ENCODE measurements around the gene NDNF. TPM values are rescaled to one million over a fixed set of nuclear protein-coding genes. Genes with fewer than 3 reads are reported as not detected.
A peak's percentile ranks its signal among the peaks of the same experiment; 100 is the strongest.

The NDNF gene
- total RNA-seq, 2 experiments from 2014 or later: 0.06 to 0.10 TPM

DNA sequence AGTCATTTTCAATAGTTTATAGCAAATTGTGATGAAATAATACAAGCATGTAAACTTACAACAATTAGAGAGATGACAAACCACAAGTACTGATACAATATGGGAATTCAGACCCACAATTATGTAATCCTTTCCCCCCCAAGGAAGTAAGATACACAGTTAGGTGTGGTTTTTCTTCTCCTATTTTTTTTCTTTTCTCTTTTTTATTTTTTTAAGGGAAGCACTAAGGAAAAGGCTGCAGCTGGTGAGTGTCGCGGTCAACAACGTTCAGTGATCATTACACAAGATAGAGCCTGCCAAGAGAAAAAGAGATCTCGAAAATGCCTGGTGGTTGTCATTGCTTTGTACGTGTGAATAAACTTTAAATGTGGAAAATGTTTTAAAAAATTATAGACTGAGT, 9.8 kb downstream of the NDNF start:
- H3K4me3 Mint-ChIP-seq: no peak overlapping the region
- H3K9me3 Mint-ChIP-seq: no peaks in the 10 kb centered on the region
- no peaks in the 10 kb centered on the region for H3K36me3 Mint-ChIP-seq (ENCODE audit: low read depth)
- peaks cover 31% of the 10 kb centered on the region for H3K27me3 Mint-ChIP-seq
- no peak for DNase-seq
- POLR2A ChIA-PET: no interaction called here
- H3K27ac Mint-ChIP-seq: no peak overlapping the region
- no peaks in the 10 kb centered on the region for H3K4me1 Mint-ChIP-seq
- CTCF ChIA-PET: no interaction called here

DNA sequence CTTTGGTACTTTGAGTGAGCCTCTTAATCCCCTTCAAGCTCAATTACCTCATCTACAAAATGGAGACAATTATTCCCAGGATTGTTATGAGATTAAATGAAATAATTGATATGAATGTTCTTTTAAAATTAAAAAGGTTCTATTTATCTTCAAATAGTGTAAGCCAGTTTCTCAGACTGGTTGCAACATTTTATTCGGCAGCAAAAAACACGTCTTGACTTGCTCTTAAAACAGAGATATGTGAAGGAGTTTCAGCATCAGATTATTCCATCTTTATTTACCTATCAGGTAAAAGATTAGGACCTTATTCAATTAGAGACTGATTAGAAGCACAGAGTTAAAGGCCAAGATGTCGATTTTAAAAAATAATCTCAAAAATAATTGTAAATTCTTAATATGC, 10.5 kb downstream of the NDNF start:
- Mint-ChIP-seq H3K9me3 (no peaks in the 10 kb centered on the region), H3K27me3 (peaks cover 33% of the 10 kb centered on the region), H3K27ac (no peak overlapping the region), H3K36me3 (ENCODE audit: low read depth) (no peaks in the 10 kb centered on the region), H3K4me1 (no peaks in the 10 kb centered on the region), H3K4me3 (no peak overlapping the region)
- DNase-seq: no peak
- POLR2A ChIA-PET: no interaction called here
- CTCF ChIA-PET: interaction anchor here (0.9 kb wide), 1 partner anchor 13 kb away, joined by 3 read pairs; no protein-coding TSS in a partner anchor

DNA sequence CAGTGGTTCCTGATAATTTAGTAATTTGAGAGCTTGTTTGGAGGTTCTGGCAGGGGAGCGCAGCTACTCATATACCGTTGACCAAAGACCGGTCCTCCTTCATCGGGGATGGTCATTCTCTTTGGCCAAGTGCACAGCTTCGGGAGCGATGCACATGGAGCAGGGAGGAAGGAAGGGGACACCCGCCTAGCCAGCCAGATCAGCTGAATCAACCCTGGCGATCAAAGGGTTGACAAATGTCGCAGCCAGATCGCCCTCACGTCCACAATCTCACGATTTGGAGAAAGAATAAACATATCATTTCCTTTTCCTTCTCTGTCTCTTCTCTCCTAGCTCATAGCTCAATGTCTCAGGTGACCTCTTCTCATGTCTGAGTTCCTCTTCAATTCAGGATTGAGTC, 11.1 kb downstream of the NDNF start:
- no peaks in the 10 kb centered on the region for H3K36me3 Mint-ChIP-seq (ENCODE audit: low read depth)
- no peak overlapping the region for H3K4me3 Mint-ChIP-seq
- POLR2A ChIA-PET: no interaction called here
- H3K9me3 Mint-ChIP-seq: no peaks in the 10 kb centered on the region
- CTCF ChIA-PET: interaction anchor here (0.9 kb wide), 1 partner anchor 13 kb away, joined by 3 read pairs; no protein-coding TSS in a partner anchor
- no peak overlapping the region for H3K27ac Mint-ChIP-seq
- H3K27me3 Mint-ChIP-seq: peaks cover 36% of the 10 kb centered on the region
- DNase-seq: no peak
- no peaks in the 10 kb centered on the region for H3K4me1 Mint-ChIP-seq

DNA sequence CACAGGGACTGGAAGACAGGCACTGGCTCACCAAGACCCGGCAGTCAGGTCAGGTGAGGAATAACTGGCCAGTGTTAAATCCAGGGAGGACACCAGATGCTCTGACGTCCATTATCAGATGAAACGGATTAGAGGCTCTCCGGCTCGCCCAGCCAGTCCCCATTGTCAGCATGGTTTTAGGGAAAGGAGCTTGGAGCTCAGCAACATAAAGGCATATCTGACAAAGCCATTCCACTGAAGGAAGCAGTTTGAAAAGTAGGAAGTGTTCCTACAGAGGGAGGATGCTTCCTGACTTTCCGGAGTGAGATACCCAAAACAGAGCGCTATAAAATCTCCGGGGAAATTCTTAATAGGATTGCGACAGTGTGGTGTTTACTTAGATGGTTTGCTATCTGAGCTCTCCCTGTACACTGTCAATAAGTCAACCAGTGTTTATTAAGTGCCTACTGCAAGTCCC, 14.8 kb downstream of the NDNF start:
- H3K9me3 Mint-ChIP-seq: no peaks in the 10 kb centered on the region
- no peaks in the 10 kb centered on the region for H3K36me3 Mint-ChIP-seq (ENCODE audit: low read depth)
- H3K27ac Mint-ChIP-seq: no peak overlapping the region
- ChIA-PET POLR2A (no interaction called here), CTCF (interaction anchor here (0.6 kb wide), 2 partner anchors 104 to 214 kb away, joined by 3 to 4 read pairs; no protein-coding TSS in a partner anchor)
- H3K4me1 Mint-ChIP-seq: peaks cover 6% of the 10 kb centered on the region
- peaks cover 39% of the 10 kb centered on the region for H3K27me3 Mint-ChIP-seq
- DNase-seq: no peak
- no peak overlapping the region for H3K4me3 Mint-ChIP-seq

DNA sequence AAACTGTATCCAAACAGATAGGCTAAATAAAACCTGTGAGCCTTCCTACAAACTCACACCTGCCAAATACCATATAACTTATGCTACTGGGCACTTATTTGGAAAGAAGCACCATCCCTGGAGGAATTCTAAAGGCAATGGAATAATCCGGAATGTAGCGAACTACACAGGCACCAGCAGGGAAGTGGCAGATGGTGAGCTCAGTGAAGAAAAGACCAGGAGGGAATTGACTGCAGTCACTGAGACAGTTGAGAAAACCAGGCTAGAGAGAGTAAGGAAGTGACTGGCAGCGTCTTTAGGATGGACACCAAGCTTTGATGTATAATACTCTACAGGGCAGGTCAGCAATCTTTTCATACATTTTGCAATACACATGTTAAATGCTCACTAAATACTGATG, 16.3 kb downstream of the NDNF start:
- peaks cover 6% of the 10 kb centered on the region for H3K4me1 Mint-ChIP-seq
- H3K9me3 Mint-ChIP-seq: no peaks in the 10 kb centered on the region
- H3K27ac Mint-ChIP-seq: no peak overlapping the region
- ChIA-PET POLR2A (no interaction called here), CTCF (interaction anchor here (1.4 kb wide), 1 partner anchor 112 kb away, joined by 3 read pairs; no protein-coding TSS in a partner anchor)
- no peak for DNase-seq
- no peaks in the 10 kb centered on the region for H3K36me3 Mint-ChIP-seq (ENCODE audit: low read depth)
- H3K4me3 Mint-ChIP-seq: no peak overlapping the region
- H3K27me3 Mint-ChIP-seq: peaks cover 33% of the 10 kb centered on the region

DNA sequence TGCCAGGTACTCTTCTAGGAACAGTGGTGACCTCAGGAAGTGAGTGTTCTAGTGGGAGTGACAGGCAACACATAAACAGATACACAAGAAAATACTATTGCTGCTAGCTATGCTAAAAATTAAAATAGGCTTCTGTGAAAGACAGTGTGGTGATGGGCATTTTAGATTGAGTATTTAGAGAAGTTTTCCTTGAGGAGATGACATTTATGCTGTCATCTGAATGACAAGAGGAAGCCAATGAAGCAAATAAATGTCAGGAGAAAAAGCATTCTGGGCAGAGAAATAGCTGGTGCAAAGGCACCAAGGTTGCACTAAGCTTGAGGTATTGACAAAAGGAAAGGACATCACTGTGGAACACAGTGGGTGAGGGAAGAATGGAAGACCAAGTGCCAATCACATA, 18.0 kb downstream of the NDNF start:
- H3K9me3 Mint-ChIP-seq: no peaks in the 10 kb centered on the region
- H3K4me3 Mint-ChIP-seq: no peak overlapping the region
- POLR2A ChIA-PET: no interaction called here

DNA sequence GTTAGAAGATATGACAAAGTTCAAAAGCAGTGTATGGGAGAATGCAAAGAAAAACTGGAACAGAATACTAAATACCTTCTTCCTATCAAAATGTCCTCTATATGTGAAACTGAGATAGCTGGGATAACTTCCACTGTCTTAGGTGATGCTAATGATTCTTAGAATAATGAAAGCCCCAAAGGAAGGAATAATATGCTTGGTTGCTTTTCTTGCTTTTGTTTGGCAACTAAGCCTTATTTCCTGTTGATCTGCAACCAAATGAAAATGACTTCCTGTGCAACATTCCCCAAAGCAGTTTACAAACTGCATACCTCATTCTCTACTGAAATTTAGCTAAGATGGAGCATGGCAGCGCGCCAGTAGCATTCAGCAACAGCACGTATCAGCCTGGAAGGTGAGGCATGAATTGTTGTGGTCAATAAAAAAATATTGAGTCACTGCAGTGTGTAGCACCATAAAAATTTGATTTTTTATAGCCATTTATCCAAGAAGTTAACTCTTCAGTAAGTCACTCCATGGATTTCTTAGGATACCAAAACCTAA, 18.7 kb downstream of the NDNF start:
- no peak overlapping the region for H3K4me3 Mint-ChIP-seq
- no peaks in the 10 kb centered on the region for H3K36me3 Mint-ChIP-seq (ENCODE audit: low read depth)
- no peaks in the 10 kb centered on the region for H3K9me3 Mint-ChIP-seq
- H3K4me1 Mint-ChIP-seq: peaks cover 6% of the 10 kb centered on the region
- no peak for DNase-seq
- no peak overlapping the region for H3K27ac Mint-ChIP-seq
- POLR2A ChIA-PET: no interaction called here
- H3K27me3 Mint-ChIP-seq: peaks cover 29% of the 10 kb centered on the region
- CTCF ChIA-PET: no interaction called here

More for the DNA sequence above, 18.0 kb downstream of the NDNF start:
- CTCF ChIA-PET: no interaction called here
- H3K4me1 Mint-ChIP-seq: peaks cover 6% of the 10 kb centered on the region
- peaks cover 31% of the 10 kb centered on the region for H3K27me3 Mint-ChIP-seq
- DNase-seq: no peak
- H3K36me3 Mint-ChIP-seq (ENCODE audit: low read depth): no peaks in the 10 kb centered on the region
- no peak overlapping the region for H3K27ac Mint-ChIP-seq

DNA sequence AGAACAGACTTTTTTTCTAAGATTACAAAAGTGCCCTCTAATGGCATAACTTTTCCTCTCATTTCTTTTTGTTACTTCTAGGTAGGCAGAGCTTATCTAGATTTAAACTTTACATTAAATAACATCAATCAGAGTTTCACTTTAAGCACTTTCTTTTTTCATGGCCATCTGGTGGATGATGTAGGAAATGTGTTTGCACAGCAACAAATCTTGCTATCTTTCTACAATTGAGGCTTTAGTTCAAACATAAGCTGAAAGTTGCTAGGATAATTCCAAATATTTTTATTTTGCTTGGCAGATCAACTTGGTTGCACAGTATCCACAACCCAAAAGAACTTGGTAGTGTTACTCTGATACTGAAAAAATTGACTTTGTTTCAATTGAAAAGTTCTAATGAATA, 22.0 kb downstream of the NDNF start:
- Mint-ChIP-seq H3K4me3 (no peak overlapping the region), H3K4me1 (peaks cover 6% of the 10 kb centered on the region), H3K27me3 (peaks cover 30% of the 10 kb centered on the region), H3K27ac (no peak overlapping the region), H3K36me3 (ENCODE audit: low read depth) (no peaks in the 10 kb centered on the region), H3K9me3 (no peaks in the 10 kb centered on the region)
- DNase-seq: no peak
- POLR2A ChIA-PET: no interaction called here
- CTCF ChIA-PET: interaction anchor here (0.6 to 1.1 kb wide), 3 partner anchors 12 to 68 kb away, joined by 3 to 4 read pairs (median 4); no protein-coding TSS in a partner anchor

DNA sequence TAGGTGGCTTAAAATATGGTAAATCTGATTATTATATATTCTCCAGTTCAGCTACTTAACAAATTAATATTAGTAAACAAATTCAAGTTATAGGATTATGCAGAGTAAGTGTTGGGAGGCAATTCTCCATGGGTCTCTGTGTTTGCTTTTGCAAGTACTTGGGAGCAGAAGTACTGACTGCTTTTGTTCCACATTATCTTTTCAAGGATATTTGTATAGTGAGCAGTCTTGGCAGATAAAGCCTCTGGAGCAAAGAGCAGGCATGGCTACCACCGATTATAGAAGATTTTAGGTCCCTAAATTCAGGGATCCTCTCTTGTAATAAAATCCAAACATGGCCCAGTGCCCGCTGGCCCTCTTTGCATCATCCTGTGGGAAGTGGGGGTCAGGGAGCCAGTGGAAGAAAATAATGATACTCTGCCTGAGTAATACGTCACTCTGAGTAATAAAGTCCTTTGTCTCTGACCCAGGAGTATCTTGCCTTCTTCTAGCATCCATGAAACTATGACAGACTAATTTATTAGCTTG, 23.2 kb downstream of the NDNF start:
- Mint-ChIP-seq H3K27ac (no peak overlapping the region), H3K9me3 (no peaks in the 10 kb centered on the region), H3K4me3 (no peak overlapping the region), H3K36me3 (ENCODE audit: low read depth) (no peaks in the 10 kb centered on the region), H3K4me1 (peaks cover 6% of the 10 kb centered on the region), H3K27me3 (peaks cover 30% of the 10 kb centered on the region)
- ChIA-PET CTCF (interaction anchor here (1.1 to 1.2 kb wide), 2 partner anchors 13 to 19 kb away, joined by 3 read pairs; no protein-coding TSS in a partner anchor), POLR2A (no interaction called here)
- no peak for DNase-seq

DNA sequence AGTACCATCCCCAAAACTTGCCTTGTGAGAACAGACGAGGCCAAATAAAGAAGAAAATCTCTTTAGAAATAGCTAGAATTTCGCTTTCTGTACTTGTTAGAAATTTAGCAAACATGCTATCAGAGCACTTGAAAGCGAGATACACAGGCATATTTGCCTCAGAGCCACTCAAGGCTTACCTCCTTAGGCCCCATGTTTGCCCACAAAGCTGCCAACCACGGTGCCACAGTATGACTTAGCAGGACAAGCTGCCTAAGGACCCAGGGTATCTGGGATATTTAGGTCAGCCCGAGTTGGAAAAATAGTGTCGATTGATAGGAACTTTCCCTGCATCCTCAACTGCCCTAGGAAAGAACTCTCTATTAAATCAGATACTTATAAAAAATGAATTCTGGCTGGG, 24.2 kb downstream of the NDNF start:
- H3K4me3 Mint-ChIP-seq: no peak overlapping the region
- H3K27me3 Mint-ChIP-seq: peaks cover 29% of the 10 kb centered on the region
- DNase-seq: no peak
- no peaks in the 10 kb centered on the region for H3K4me1 Mint-ChIP-seq
- no peak overlapping the region for H3K27ac Mint-ChIP-seq
- no peaks in the 10 kb centered on the region for H3K36me3 Mint-ChIP-seq (ENCODE audit: low read depth)
- CTCF ChIA-PET: interaction anchor here (1.2 kb wide), 1 partner anchor 13 kb away, joined by 3 read pairs; no protein-coding TSS in a partner anchor
- no peaks in the 10 kb centered on the region for H3K9me3 Mint-ChIP-seq
- POLR2A ChIA-PET: no interaction called here

DNA sequence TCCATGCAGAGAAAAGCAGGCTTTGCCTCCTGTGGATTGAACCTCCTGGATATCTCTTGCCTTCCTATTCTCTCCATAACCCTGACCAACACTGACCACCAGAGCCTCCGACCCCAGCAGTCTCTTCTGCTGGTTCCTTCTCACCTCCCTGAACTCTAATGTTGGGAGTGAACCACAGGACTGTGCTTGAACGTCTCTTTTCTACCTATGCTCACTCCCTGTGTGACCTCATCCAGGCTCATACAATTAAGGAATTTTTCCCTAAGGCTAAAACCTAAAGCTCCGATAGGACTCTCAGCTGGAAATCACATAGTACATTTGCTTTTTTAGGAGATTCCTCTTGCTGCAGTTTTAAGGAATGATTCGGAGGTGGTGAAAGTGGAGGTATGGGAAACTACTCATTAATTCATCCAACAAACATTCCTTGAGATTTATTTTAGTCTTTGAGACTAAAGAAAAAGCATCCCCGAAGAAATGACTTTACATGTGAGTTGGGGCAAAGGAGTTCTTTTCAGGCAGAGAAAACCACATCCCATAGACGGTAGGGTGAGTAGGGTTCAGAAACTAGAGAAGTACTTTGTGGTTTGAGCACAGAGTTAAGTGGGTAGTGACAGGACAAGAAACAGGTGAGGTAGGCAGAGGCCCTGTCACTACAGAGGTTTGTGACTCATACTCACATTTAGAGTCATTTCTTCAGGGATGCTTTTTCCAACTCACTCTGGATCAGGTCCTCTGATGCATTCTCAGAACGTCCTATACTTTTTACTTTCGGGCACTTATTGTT, 30.8 kb downstream of the NDNF start:
- peaks cover 16% of the 10 kb centered on the region for H3K4me1 Mint-ChIP-seq
- peak; percentile 42 for DNase-seq
- H3K27ac Mint-ChIP-seq: no peak overlapping the region
- no peaks in the 10 kb centered on the region for H3K9me3 Mint-ChIP-seq
- POLR2A ChIA-PET: no interaction called here
- no peaks in the 10 kb centered on the region for H3K36me3 Mint-ChIP-seq (ENCODE audit: low read depth)
- CTCF ChIA-PET: no interaction called here
- H3K27me3 Mint-ChIP-seq: peaks cover 28% of the 10 kb centered on the region
- no peak overlapping the region for H3K4me3 Mint-ChIP-seq

DNA sequence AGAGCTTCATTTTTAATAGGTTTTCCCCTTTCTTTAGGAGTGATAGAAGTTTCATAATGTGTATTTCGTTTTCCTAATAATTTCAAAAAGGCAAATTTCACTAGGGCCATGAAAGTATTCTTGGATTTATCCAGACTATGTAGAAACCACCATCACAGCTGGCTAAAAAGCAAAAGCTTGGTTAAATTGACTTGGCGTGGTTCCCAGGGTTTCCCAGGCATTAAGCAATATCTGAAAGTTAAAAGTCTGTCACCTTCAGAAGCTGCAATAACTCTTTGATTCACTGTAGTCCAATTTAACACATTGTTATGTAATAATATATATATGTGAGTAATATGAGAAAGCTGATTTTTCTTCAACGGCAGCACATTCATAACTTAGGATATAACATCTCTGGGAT, 38.3 kb downstream of the NDNF start:
- H3K36me3 Mint-ChIP-seq (ENCODE audit: low read depth): no peaks in the 10 kb centered on the region
- no peak for DNase-seq
- H3K27me3 Mint-ChIP-seq: peaks cover 11% of the 10 kb centered on the region
- H3K9me3 Mint-ChIP-seq: no peaks in the 10 kb centered on the region
- H3K4me1 Mint-ChIP-seq: no peaks in the 10 kb centered on the region
- CTCF ChIA-PET: no interaction called here
- H3K4me3 Mint-ChIP-seq: no peak overlapping the region
- H3K27ac Mint-ChIP-seq: no peak overlapping the region
- POLR2A ChIA-PET: no interaction called here

DNA sequence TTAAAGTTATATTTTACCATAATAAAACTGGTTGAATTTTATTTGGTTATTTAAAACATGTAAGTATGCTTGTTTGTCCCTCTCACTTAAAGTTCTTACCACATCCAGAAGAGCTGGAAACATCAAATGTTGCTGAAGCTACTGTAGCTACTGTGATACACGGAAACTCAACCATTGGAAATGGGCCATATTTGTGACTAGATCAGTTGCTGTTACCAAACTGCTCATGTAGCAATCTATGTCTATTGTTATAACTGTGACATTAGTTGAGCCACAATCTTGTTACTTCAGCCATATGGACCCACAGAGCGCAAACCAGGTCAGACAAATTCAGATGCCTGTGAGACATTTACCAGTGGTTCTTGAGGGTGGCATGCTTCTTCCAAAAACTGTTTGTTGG, 41.6 kb downstream of the NDNF start:
- Mint-ChIP-seq H3K4me1 (no peaks in the 10 kb centered on the region), H3K27me3 (peaks cover 12% of the 10 kb centered on the region), H3K9me3 (no peaks in the 10 kb centered on the region), H3K27ac (no peak overlapping the region), H3K4me3 (no peak overlapping the region), H3K36me3 (ENCODE audit: low read depth) (no peaks in the 10 kb centered on the region)
- no peak for DNase-seq
- POLR2A ChIA-PET: no interaction called here
- CTCF ChIA-PET: interaction anchor here (0.8 kb wide), 1 partner anchor 19 kb away, joined by 3 read pairs; no protein-coding TSS in a partner anchor

Data from activated CD4-positive, alpha-beta T cell treated with anti-CD3 and anti-CD28 coated beads, Interleukin-2, amount 10 ng/mL, durations not matched to agents 7 days and 5 days (primary cell).